ENCODE measurements around the gene TCERG1L.

DNA sequence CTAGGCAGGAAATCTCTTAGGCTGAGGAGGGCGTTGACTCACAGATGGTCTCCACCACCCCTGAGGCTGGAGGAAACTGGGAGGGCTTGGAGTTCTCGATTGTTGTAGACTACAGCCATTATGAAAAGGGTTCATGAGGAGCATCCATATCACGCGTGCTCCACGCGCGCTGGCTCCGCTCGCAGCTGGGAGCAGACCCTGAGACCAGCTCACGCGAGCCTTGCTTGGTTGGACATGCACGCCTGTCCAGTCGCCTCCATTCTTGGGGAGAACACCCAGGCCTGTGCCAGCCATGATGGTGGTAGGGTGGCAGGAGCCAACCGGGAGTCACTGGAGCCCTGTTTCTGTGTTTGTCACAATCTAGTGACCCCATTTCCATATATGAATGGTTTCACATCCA is 139.1 kb downstream of the TCERG1L start:
- no peak for TF ChIP-seq POLR2A (IDR thresholded peaks at IDR 0.05)
- TF ChIP-seq, protein P1, sequence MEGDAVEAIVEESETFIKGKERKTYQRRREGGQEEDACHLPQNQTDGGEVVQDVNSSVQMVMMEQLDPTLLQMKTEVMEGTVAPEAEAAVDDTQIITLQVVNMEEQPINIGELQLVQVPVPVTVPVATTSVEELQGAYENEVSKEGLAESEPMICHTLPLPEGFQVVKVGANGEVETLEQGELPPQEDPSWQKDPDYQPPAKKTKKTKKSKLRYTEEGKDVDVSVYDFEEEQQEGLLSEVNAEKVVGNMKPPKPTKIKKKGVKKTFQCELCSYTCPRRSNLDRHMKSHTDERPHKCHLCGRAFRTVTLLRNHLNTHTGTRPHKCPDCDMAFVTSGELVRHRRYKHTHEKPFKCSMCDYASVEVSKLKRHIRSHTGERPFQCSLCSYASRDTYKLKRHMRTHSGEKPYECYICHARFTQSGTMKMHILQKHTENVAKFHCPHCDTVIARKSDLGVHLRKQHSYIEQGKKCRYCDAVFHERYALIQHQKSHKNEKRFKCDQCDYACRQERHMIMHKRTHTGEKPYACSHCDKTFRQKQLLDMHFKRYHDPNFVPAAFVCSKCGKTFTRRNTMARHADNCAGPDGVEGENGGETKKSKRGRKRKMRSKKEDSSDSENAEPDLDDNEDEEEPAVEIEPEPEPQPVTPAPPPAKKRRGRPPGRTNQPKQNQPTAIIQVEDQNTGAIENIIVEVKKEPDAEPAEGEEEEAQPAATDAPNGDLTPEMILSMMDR (IDR thresholded peaks at IDR 0.05): no peak
